Loucy (cell line): ENCODE data around the gene SORD.
A peak's percentile ranks its signal among the peaks of the same experiment; 100 is the strongest.
"Not testable (repeated sequence)": the region's sequence is repeated elsewhere in the genome, so short reads cannot be mapped to it uniquely, and the experiment has no call there.

ENCODE experiments used
- H2AFZ ChIP-seq: fragments of 200-600 bp; sonication (generic); 2 replicates; pipeline ENCODE4 v1.6.0; 2016; ENCODE audit warnings: antibody characterized with exemption, mild to moderate bottlenecking, low read length, moderate library complexity
- H3F3A ChIP-seq: fragments of 200-600 bp; 2 replicates; pipeline ENCODE4 v1.6.0; 2016; ENCODE audit warnings: antibody characterized with exemption, low read depth, mild to moderate bottlenecking
- H3K27me3 ChIP-seq: fragments of 200-600 bp; sonication (generic); 2 replicates; pipeline ENCODE4 v1.6.1; 2014; ENCODE audit warnings: low read length, mild to moderate bottlenecking; ENCODE audit not compliant: insufficient read depth, poor library complexity, severe bottlenecking
- H3K36me3 ChIP-seq: fragments of 200-600 bp; sonication (generic); 2 replicates; pipeline ENCODE4 v1.6.1; 2016; ENCODE audit warnings: low read length; ENCODE audit not compliant: insufficient read depth
- H3K4me1 ChIP-seq: fragments of 200-600 bp; sonication (generic); 2 replicates; pipeline ENCODE4 v1.5.1; 2014; ENCODE audit warnings: low read length, mild to moderate bottlenecking; ENCODE audit not compliant: insufficient read depth, poor library complexity, severe bottlenecking
- H3K4me2 ChIP-seq: fragments of 200-600 bp; sonication (generic); 2 replicates; pipeline ENCODE4 v1.6.0; 2014; ENCODE audit warnings: antibody characterized with exemption, low read length, low read depth, mild to moderate bottlenecking; ENCODE audit not compliant: poor library complexity, severe bottlenecking
- H3K4me3 ChIP-seq: fragments of 200-600 bp; sonication (generic); 2 replicates; pipeline ENCODE4 v1.5.1; 2014; ENCODE audit warnings: low read length, mild to moderate bottlenecking, mixed read lengths; ENCODE audit not compliant: poor library complexity, severe bottlenecking
- H3K79me2 ChIP-seq: fragments of 200-600 bp; sonication (generic); 2 replicates; pipeline ENCODE4 v1.6.1; 2014; ENCODE audit warnings: low read length; ENCODE audit not compliant: insufficient read depth
- H3K9ac ChIP-seq: fragments of 200-600 bp; sonication (generic); 2 replicates; pipeline ENCODE4 v1.6.0; 2014; ENCODE audit warnings: mild to moderate bottlenecking, low read depth, low read length, moderate library complexity; ENCODE audit not compliant: poor library complexity, severe bottlenecking
- H3K9me2 ChIP-seq: fragments of 200-600 bp; sonication (generic); replicated peaks from 2 replicates; pipeline ENCODE4 v1.6.1; 2016; ENCODE audit warnings: low read depth, low read length, mixed read lengths
- H3K9me3 ChIP-seq: fragments of 200-600 bp; sonication (generic); 2 replicates; pipeline ENCODE4 v1.6.1; 2014; ENCODE audit warnings: mild to moderate bottlenecking, antibody characterized with exemption, low read length, low read depth; ENCODE audit not compliant: insufficient read depth
- H4K20me1 ChIP-seq: fragments of 200-600 bp; sonication (generic); 2 replicates; pipeline ENCODE4 v1.6.0; 2014; ENCODE audit warnings: antibody characterized with exemption, low read length, mild to moderate bottlenecking; ENCODE audit not compliant: insufficient read depth, poor library complexity, severe bottlenecking
- EZH2phosphoT487 ChIP-seq: fragments of 200-600 bp; IDR thresholded peaks from 2 replicates; pipeline ENCODE4 v1.6.1; 2018; ENCODE audit warnings: antibody characterized with exemption, mild to moderate bottlenecking, moderate library complexity, borderline replicate concordance
- TF ChIP-seq, protein P1 (sequence below): fragments of 200-600 bp; sonication (generic); conservative IDR thresholded peaks from 2 replicates; pipeline ENCODE4 v1.5.1; 2014; ENCODE audit warnings: mild to moderate bottlenecking, antibody characterized with exemption, low read length

SORD gene

GRCh38 chr15:45021348-45021747 is 1.6 kb upstream of the SORD start:
- H3K9me3 ChIP-seq: no peaks in the 10 kb centered on the region
- TF ChIP-seq, protein P1, sequence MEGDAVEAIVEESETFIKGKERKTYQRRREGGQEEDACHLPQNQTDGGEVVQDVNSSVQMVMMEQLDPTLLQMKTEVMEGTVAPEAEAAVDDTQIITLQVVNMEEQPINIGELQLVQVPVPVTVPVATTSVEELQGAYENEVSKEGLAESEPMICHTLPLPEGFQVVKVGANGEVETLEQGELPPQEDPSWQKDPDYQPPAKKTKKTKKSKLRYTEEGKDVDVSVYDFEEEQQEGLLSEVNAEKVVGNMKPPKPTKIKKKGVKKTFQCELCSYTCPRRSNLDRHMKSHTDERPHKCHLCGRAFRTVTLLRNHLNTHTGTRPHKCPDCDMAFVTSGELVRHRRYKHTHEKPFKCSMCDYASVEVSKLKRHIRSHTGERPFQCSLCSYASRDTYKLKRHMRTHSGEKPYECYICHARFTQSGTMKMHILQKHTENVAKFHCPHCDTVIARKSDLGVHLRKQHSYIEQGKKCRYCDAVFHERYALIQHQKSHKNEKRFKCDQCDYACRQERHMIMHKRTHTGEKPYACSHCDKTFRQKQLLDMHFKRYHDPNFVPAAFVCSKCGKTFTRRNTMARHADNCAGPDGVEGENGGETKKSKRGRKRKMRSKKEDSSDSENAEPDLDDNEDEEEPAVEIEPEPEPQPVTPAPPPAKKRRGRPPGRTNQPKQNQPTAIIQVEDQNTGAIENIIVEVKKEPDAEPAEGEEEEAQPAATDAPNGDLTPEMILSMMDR: no peak
- no peak for TF ChIP-seq EZH2phosphoT487
- no peak overlapping the region for H3K4me3 ChIP-seq
- H3K9me2 ChIP-seq: no peaks in the 10 kb centered on the region
- peaks cover 18% of the 10 kb centered on the region for H3K4me1 ChIP-seq
- no peaks in the 10 kb centered on the region for H3K36me3 ChIP-seq
- no peaks in the 10 kb centered on the region for H4K20me1 ChIP-seq
- no peak overlapping the region for H3K9ac ChIP-seq
- H3K79me2 ChIP-seq: peaks cover 14% of the 10 kb centered on the region
- H3F3A ChIP-seq: no peaks in the 10 kb centered on the region
- H2AFZ ChIP-seq: no peak overlapping the region
- H3K4me2 ChIP-seq: no peak overlapping the region
- H3K27me3 ChIP-seq: no peaks in the 10 kb centered on the region

DNA sequence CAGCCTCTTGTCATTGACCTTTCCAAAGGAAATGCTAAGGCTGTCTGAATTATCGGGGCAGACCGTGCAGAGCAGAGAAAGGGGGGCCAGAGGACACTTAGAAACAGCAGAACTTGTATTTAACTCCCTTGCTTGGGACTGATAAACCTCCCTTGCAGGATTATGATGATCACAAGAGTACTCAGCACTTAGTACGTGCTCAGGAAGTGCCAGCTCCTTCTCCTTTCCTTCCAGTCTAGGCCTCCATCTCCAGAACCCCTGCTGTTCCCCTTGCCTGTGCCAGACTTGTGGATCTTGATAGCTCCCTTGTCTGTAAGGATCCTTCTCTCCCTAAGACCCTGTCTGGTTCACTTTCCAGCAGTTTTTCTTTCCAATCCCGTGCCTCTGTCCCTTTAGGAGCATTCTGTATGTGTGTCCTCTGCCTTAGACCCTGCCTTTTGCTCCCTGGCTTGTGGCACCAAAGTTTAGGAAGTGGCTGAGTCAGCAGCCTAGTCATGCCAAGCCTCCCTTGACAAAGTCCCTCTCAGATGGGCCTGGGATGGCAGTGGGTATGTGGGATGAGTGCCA is 747 bp downstream of the SORD start:
- H3K4me2 ChIP-seq: peak overlapping the region; percentile 76
- peak overlapping the region; percentile 77 for H2AFZ ChIP-seq
- H3F3A ChIP-seq: no peaks in the 10 kb centered on the region
- H3K4me1 ChIP-seq: peaks cover 33% of the 10 kb centered on the region
- TF ChIP-seq, protein P1: no peak
- no peak for TF ChIP-seq EZH2phosphoT487
- H3K4me3 ChIP-seq: peak overlapping the region; percentile 80
- no peaks in the 10 kb centered on the region for H3K9me2 ChIP-seq
- H3K79me2 ChIP-seq: peaks cover 33% of the 10 kb centered on the region
- H3K36me3 ChIP-seq: no peaks in the 10 kb centered on the region
- peak overlapping the region; percentile 88 for H3K9ac ChIP-seq
- H3K27me3 ChIP-seq: no peaks in the 10 kb centered on the region
- H3K9me3 ChIP-seq: no peaks in the 10 kb centered on the region
- no peaks in the 10 kb centered on the region for H4K20me1 ChIP-seq

DNA sequence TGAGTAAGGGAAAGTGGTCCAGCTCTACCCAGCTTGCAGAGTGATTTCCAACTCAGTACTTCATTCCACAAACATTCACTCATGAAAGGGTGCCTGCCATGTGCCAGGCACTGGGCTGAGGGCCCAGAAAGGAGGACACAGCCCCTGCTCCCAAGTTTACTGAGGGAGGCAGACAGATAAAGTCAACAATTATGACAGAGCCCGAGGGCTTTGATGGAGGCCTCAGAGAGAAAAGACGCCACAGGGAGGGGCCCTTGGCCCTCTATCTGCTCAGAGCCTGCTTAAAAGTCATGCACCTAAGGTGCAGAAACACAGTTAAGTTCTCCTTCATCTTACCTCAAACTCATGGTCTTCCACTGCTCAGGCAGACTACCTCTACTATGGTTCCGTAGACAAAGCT is 1.7 kb downstream of the SORD start:
- H3K9ac ChIP-seq, H3K9me2 ChIP-seq, H3F3A ChIP-seq, H2AFZ ChIP-seq, H4K20me1 ChIP-seq, H3K36me3 ChIP-seq, H3K27me3 ChIP-seq, H3K9me3 ChIP-seq: not testable (repeated sequence)
- H3K4me1 ChIP-seq: peaks cover 33% of the 10 kb centered on the region
- H3K4me2 ChIP-seq: peak overlapping the region; percentile 76
- peaks cover 36% of the 10 kb centered on the region for H3K79me2 ChIP-seq
- H3K4me3 ChIP-seq: peak overlapping the region; percentile 67

GRCh38 chr15:45025627-45026026 is 2.6 kb downstream of the SORD start:
- H3K36me3 ChIP-seq, H3K9me3 ChIP-seq, H3K9me2 ChIP-seq, H3F3A ChIP-seq, H4K20me1 ChIP-seq, H3K27me3 ChIP-seq, H3K9ac ChIP-seq, H2AFZ ChIP-seq: not testable (repeated sequence)
- peaks cover 36% of the 10 kb centered on the region for H3K79me2 ChIP-seq
- peak overlapping the region; percentile 76 for H3K4me2 ChIP-seq
- H3K4me1 ChIP-seq: peaks cover 33% of the 10 kb centered on the region
- peak overlapping the region; percentile 67 for H3K4me3 ChIP-seq
